Psoas muscle (tissue), 8 donors: ENCODE results near the gene NBR1. TPM values are rescaled to one million over a fixed set of nuclear protein-coding genes. Genes with fewer than 3 reads are reported as not detected.
A peak's percentile ranks its signal among the peaks of the same experiment; 100 is the strongest.
"Not testable (repeated sequence)": the region's sequence is repeated elsewhere in the genome, so short reads cannot be mapped to it uniquely, and the experiment has no call there.

Experiments
- ATAC-seq, 4 donors: fragments of 200-7000 bp; cut with Tn5 transposase; one replicate each; pipeline ENCODE4 v1.9.1; 2020; ENCODE audit warnings: moderate library complexity in 3 of 4, mild to moderate bottlenecking in 2 of 4
- DNase-seq, 2 donors: peaks; one replicate each; pipeline ENCODE4 v3.0.0-alpha.2; 2020
- H3K27ac ChIP-seq: fragments of 200-600 bp; one replicate; pipeline ENCODE4 v1.8.0; 2022
- H3K27me3 ChIP-seq, 3 donors: fragments of 200-600 bp in 1 of 3; one replicate each; pipeline versions ENCODE4 v1.6.1 to v1.8.0; 2013 to 2022; ENCODE audit warnings: low read length in 2 of 3, mild to moderate bottlenecking in 2 of 3, moderate library complexity in 1 of 3; ENCODE audit not compliant: insufficient read depth in 3 of 3
- H3K36me3 ChIP-seq, 2 donors: fragments of 200-600 bp in 1 of 2; one replicate each; pipeline versions ENCODE4 v1.6.1 to v1.8.0; 2013 to 2022; ENCODE audit warnings: low read depth in 1 of 2, mild to moderate bottlenecking in 1 of 2, moderate library complexity in 1 of 2; ENCODE audit not compliant: insufficient read depth in 1 of 2
- H3K4me1 ChIP-seq: fragments of 200-600 bp; one replicate; pipeline ENCODE4 v1.8.0; 2022
- H3K4me3 ChIP-seq: fragments of 200-600 bp; one replicate; pipeline ENCODE4 v1.8.0; 2022; ENCODE audit warnings: mild to moderate bottlenecking
- H3K9me3 ChIP-seq: fragments of 200-600 bp; one replicate; pipeline ENCODE4 v1.8.0; 2022
- CTCF ChIP-seq: fragments of 200-600 bp; IDR thresholded peaks from one replicate; pipeline ENCODE4 v1.8.0; 2022; ENCODE audit warnings: antibody characterized with exemption
- WGBS, 3 donors: extraction: QIAGEN DNeasy Blood & Tissue Kit; methylation state at CpG; one replicate each; pipeline versions ENCODE4 v1.1.6 to v1.1.7; 2013; 5-methylcytosine and 5-hydroxymethylcytosine counted together
- intact Hi-C, 2 donors: fragments of 100-400 bp; cut with DNase I; formaldehyde crosslinking; loops; one replicate each; pipeline versions ENCODE4 v1.11.0 to v1.14.2; 2022
- polyA plus RNA-seq, 3 donors: library from polyadenylated mRNA; stranded (reverse); fragments of 200-250 nt; gene quantifications; one replicate each; pipeline ENCODE4 v1.2.3, GENCODE V29; 2013
- total RNA-seq, 4 donors: library from RNA; stranded (reverse); fragmentation: NEBNext Ultra II Directional in 2 of 4; extraction: Animal tissue kit (Norgen Biotek cat#: 25700) in 2 of 4; gene quantifications; one replicate each; pipeline versions ENCODE4 v1.2.1 to v1.2.4, GENCODE V29; 2021 to 2023
- donor health status: healthy with polysubstance abuse.
- donor health status: DM: no; HTN: no; CAD: no; lungs with moderate emphysema.
- donor health status: Bipolar disorder and iron deficiency.
- donor health status: healthy.
- donor health status: DM: yes; HTN: yes; CAD: no.
- donor health status: DM: no; HTN: no; CAD: no.
- donor health status: DM: no; HTN: no; CAD: no.
- donor health status: DM: yes; HTN: yes; CAD: no.

NBR1 gene
- total and polyA plus RNA-seq, 7 donors = 13.7 to 157 (median 104) TPM

GRCh38 chr17:43155666-43156065, 15.3 kb upstream of the NBR1 start:
- peaks cover 0 to 26% of the 10 kb centered on the region in 2 donors for H3K36me3 ChIP-seq
- no peaks in the 10 kb centered on the region for H3K9me3 ChIP-seq
- no peak for TF ChIP-seq CTCF
- H3K4me1 ChIP-seq = no peaks in the 10 kb centered on the region
- no peaks in the 10 kb centered on the region for H3K27me3 ChIP-seq
- intact Hi-C loops = no loop called here
- DNase-seq (no peak), ATAC-seq (no peak)
- no peak overlapping the region for H3K27ac ChIP-seq
- 95 to 97% (median 96%) methylated on average over 3 of the region's 3 CpGs for WGBS, 3 donors
- H3K4me3 ChIP-seq = no peak overlapping the region

GRCh38 chr17:43159232-43159631, 11.8 kb upstream of the NBR1 start:
- H3K4me1 ChIP-seq, intact Hi-C loops, ATAC-seq, H3K27ac ChIP-seq, H3K27me3 ChIP-seq, H3K9me3 ChIP-seq, H3K4me3 ChIP-seq, DNase-seq: not testable (repeated sequence)
- H3K36me3 ChIP-seq = peaks cover 0 to 26% of the 10 kb centered on the region in 2 donors
- WGBS, 3 donors = 83 to 87% (median 87%) methylated on average over 6 to 21 of the region's 25 CpGs

GRCh38 chr17:43159957-43160356, 11.1 kb upstream of the NBR1 start:
- H3K9me3 ChIP-seq, H3K4me1 ChIP-seq, DNase-seq, H3K27me3 ChIP-seq, H3K4me3 ChIP-seq, intact Hi-C loops, ATAC-seq, H3K27ac ChIP-seq: not testable (repeated sequence)
- peaks cover 2 to 32% of the 10 kb centered on the region in 2 donors for H3K36me3 ChIP-seq
- WGBS, 3 donors = 90 to 96% (median 93%) methylated on average over 8 of the region's 8 CpGs

- H3K9me3 ChIP-seq, intact Hi-C loops, H3K4me3 ChIP-seq, ATAC-seq, H3K27me3 ChIP-seq, H3K4me1 ChIP-seq, DNase-seq, H3K27ac ChIP-seq: not testable (repeated sequence)
- H3K36me3 ChIP-seq = peaks cover 2 to 13% of the 10 kb centered on the region in 2 donors
Observed at GRCh38 chr17:43165971-43166370, 5.0 kb upstream of the NBR1 start.

GRCh38 chr17:43169561-43170139, 1.4 kb upstream of the NBR1 start:
- no peak for TF ChIP-seq CTCF
- ATAC-seq = peak; percentile 9 to 24 (median 14)
- peak; percentile 27 to 53 for DNase-seq
- Histone ChIP-seq H3K27ac (peak overlapping the region; percentile 91), H3K36me3 (peaks cover 0 to 10% of the 10 kb centered on the region in 2 donors), H3K9me3 (no peaks in the 10 kb centered on the region), H3K27me3 (no peaks in the 10 kb centered on the region), H3K4me1 (peaks cover 27% of the 10 kb centered on the region), H3K4me3 (peak overlapping the region; percentile 87)
- 2 to 4% (median 2%) methylated on average over 29 of the region's 29 CpGs for WGBS, 3 donors
- intact Hi-C loops = loop anchor here (5.0 to 10.0 kb wide), 2 partner anchors 42 to 145 kb away; partner anchors contain the start of genes BRCA1 (in 2 of the 2), RND2 (in 1 of the 2) and VAT1 (in 1 of the 2)

- WGBS, 3 donors = 0 to 1% (median 1%) methylated on average over 27 of the region's 27 CpGs
- no peak for TF ChIP-seq CTCF
- DNase-seq (peak; percentile 87 to 92), ATAC-seq (peak; percentile 82 to 88 (median 86))
- intact Hi-C loops = loop anchor here (5.0 to 10.0 kb wide), 2 partner anchors 43 to 145 kb away; partner anchors contain the start of genes BRCA1 (in 2 of the 2), RND2 (in 1 of the 2) and VAT1 (in 1 of the 2)
- H3K27me3 ChIP-seq = no peaks in the 10 kb centered on the region
- H3K4me3 ChIP-seq = peak overlapping the region; percentile 87
- peaks cover 0 to 12% of the 10 kb centered on the region in 2 donors for H3K36me3 ChIP-seq
- no peaks in the 10 kb centered on the region for H3K9me3 ChIP-seq
- peak overlapping the region; percentile 91 for H3K27ac ChIP-seq
- H3K4me1 ChIP-seq = peaks cover 33% of the 10 kb centered on the region
Observed at GRCh38 chr17:43170140-43170765, 761 bp upstream of the NBR1 start.
